Limb (tissue), 2 donors: ENCODE measurements around the gene NFIX.

Source experiments
- DNase-seq, 2 donors: peaks; one replicate each; pipeline ENCODE4 v3.0.0-alpha.2; 2016; ENCODE audit errors: extremely low spot score in 2 of 2

The NFIX gene

GRCh38 chr19:13007292-13008045 lies 12.2 kb downstream of the NFIX start:
- no peak for DNase-seq

GRCh38 chr19:13008926-13009787 lies 13.9 kb downstream of the NFIX start:
- no peak for DNase-seq

GRCh38 chr19:13010038-13010991 lies 15.0 kb downstream of the NFIX start:
- DNase-seq, result no peak

GRCh38 chr19:13010992-13011652 lies 15.8 kb downstream of the NFIX start:
- no peak for DNase-seq

- no peak for DNase-seq
These were observed 16.5 kb downstream of the NFIX start for GRCh38 chr19:13011653-13012389.

- DNase-seq, result no peak
These were observed 17.1 kb downstream of the NFIX start for GRCh38 chr19:13012390-13012689.

- no peak for DNase-seq
These were observed 17.7 kb downstream of the NFIX start for GRCh38 chr19:13012690-13013608.

GRCh38 chr19:13013649-13014048 lies 18.4 kb downstream of the NFIX start:
- no peak for DNase-seq

- DNase-seq, result peak in 1 of 2 donors; percentile 62
These were observed 19.0 kb downstream of the NFIX start for GRCh38 chr19:13014101-13014920.

GRCh38 chr19:13014921-13015280 lies 19.6 kb downstream of the NFIX start:
- no peak for DNase-seq

- no peak for DNase-seq
These were observed 20.3 kb downstream of the NFIX start for GRCh38 chr19:13015361-13016223.

GRCh38 chr19:13016245-13016627 lies 21.0 kb downstream of the NFIX start:
- DNase-seq, result no peak

- no peak for DNase-seq
These were observed 21.5 kb downstream of the NFIX start for GRCh38 chr19:13016628-13017305.

- no peak for DNase-seq
These were observed 22.2 kb downstream of the NFIX start for GRCh38 chr19:13017306-13018034.

GRCh38 chr19:13018035-13018914 lies 23.0 kb downstream of the NFIX start:
- DNase-seq, result peak; percentile 48 to 79
